ENCODE data around the gene TTC28.

The TTC28 gene

GRCh38 chr22:28009272-28009827, 670.3 kb downstream of the TTC28 start:
- Histone ChIP-seq H3K27ac (ENCODE audit: low read depth in 2 of 2, low read length in 2 of 2) (no peak overlapping the region), H3K9ac (ENCODE audit: low read depth in 1 of 2, low read length in 2 of 2) (no peak overlapping the region), H3K27me3 (ENCODE audit: control insufficient read depth in 2 of 2, insufficient read depth in 2 of 2, low read length in 2 of 2) (no peaks in the 10 kb centered on the region)

GRCh38 chr22:28008649-28009048, 671.0 kb downstream of the TTC28 start:
- peaks cover 0 to 4% of the 10 kb centered on the region in 2 donors for H3K4me1 ChIP-seq (ENCODE audit: control insufficient read depth in 2 of 2, insufficient read depth in 2 of 2, low read length in 2 of 2)
- H3K4me3 ChIP-seq (ENCODE audit: low read length in 2 of 2) = no peak overlapping the region
- H3K36me3 ChIP-seq (ENCODE audit: control insufficient read depth in 2 of 2, insufficient read depth in 2 of 2, low read length in 2 of 2) = peaks cover 0 to 3% of the 10 kb centered on the region in 2 donors
- no peak overlapping the region for H3K27ac ChIP-seq (ENCODE audit: low read depth in 2 of 2, low read length in 2 of 2)
- H3K9me3 ChIP-seq (ENCODE audit: control insufficient read depth in 2 of 2, low read length in 2 of 2) = no peaks in the 10 kb centered on the region
- no peak overlapping the region for H3K9ac ChIP-seq (ENCODE audit: low read depth in 1 of 2, low read length in 2 of 2)
- no peaks in the 10 kb centered on the region for H3K27me3 ChIP-seq (ENCODE audit: control insufficient read depth in 2 of 2, insufficient read depth in 2 of 2, low read length in 2 of 2)

More at GRCh38 chr22:28009272-28009827, 670.3 kb downstream of the TTC28 start:
- Histone ChIP-seq H3K4me1 (ENCODE audit: control insufficient read depth in 2 of 2, insufficient read depth in 2 of 2, low read length in 2 of 2) (peaks cover 0 to 4% of the 10 kb centered on the region in 2 donors), H3K4me3 (ENCODE audit: low read length in 2 of 2) (no peak overlapping the region), H3K36me3 (ENCODE audit: control insufficient read depth in 2 of 2, insufficient read depth in 2 of 2, low read length in 2 of 2) (peaks cover 0 to 3% of the 10 kb centered on the region in 2 donors), H3K9me3 (ENCODE audit: control insufficient read depth in 2 of 2, low read length in 2 of 2) (no peaks in the 10 kb centered on the region)

GRCh38 chr22:28008056-28008455, 671.6 kb downstream of the TTC28 start:
- no peaks in the 10 kb centered on the region for H3K9me3 ChIP-seq (ENCODE audit: control insufficient read depth in 2 of 2, low read length in 2 of 2)
- H3K4me3 ChIP-seq (ENCODE audit: low read length in 2 of 2) = no peak overlapping the region
- no peaks in the 10 kb centered on the region for H3K27me3 ChIP-seq (ENCODE audit: control insufficient read depth in 2 of 2, insufficient read depth in 2 of 2, low read length in 2 of 2)
- no peak overlapping the region for H3K9ac ChIP-seq (ENCODE audit: low read depth in 1 of 2, low read length in 2 of 2)
- H3K4me1 ChIP-seq (ENCODE audit: control insufficient read depth in 2 of 2, insufficient read depth in 2 of 2, low read length in 2 of 2) = peaks cover 0 to 4% of the 10 kb centered on the region in 2 donors
- peaks cover 0 to 3% of the 10 kb centered on the region in 2 donors for H3K36me3 ChIP-seq (ENCODE audit: control insufficient read depth in 2 of 2, insufficient read depth in 2 of 2, low read length in 2 of 2)
- no peak overlapping the region for H3K27ac ChIP-seq (ENCODE audit: low read depth in 2 of 2, low read length in 2 of 2)

GRCh38 chr22:28006271-28006670, 673.4 kb downstream of the TTC28 start:
- peaks cover 0 to 3% of the 10 kb centered on the region in 2 donors for H3K36me3 ChIP-seq (ENCODE audit: control insufficient read depth in 2 of 2, insufficient read depth in 2 of 2, low read length in 2 of 2)
- H3K4me3 ChIP-seq (ENCODE audit: low read length in 2 of 2) = no peak overlapping the region
- no peaks in the 10 kb centered on the region for H3K27me3 ChIP-seq (ENCODE audit: control insufficient read depth in 2 of 2, insufficient read depth in 2 of 2, low read length in 2 of 2)
- no peaks in the 10 kb centered on the region for H3K9me3 ChIP-seq (ENCODE audit: control insufficient read depth in 2 of 2, low read length in 2 of 2)
- H3K27ac ChIP-seq (ENCODE audit: low read depth in 2 of 2, low read length in 2 of 2) = peak overlapping the region in 1 of 2 donors; percentile 6
- peaks cover 0 to 4% of the 10 kb centered on the region in 2 donors for H3K4me1 ChIP-seq (ENCODE audit: control insufficient read depth in 2 of 2, insufficient read depth in 2 of 2, low read length in 2 of 2)
- H3K9ac ChIP-seq (ENCODE audit: low read depth in 1 of 2, low read length in 2 of 2) = no peak overlapping the region

DNA sequence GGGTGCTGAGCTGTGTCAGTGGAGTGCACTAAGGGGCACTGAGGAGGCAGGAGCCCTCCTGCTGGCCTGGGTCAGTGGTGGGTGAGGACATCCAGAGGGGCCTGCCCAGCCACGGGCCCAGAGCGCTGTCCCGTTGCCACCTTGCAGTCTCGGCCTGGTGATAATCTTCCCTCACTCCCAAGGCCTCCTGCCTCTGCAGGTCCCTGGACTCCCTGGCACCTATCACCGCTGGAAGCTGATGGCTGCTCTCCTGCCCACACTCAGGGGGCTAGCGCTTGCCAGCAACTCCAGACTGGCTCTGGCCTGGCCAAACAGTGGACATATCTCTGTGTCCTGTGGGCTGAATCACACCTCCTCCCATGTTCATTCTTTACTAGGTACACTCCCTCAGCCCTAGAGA, 674.1 kb downstream of the TTC28 start:
- Histone ChIP-seq H3K9ac (ENCODE audit: low read depth in 1 of 2, low read length in 2 of 2) (no peak overlapping the region), H3K4me1 (ENCODE audit: control insufficient read depth in 2 of 2, insufficient read depth in 2 of 2, low read length in 2 of 2) (peaks cover 0 to 4% of the 10 kb centered on the region in 2 donors), H3K27ac (ENCODE audit: low read depth in 2 of 2, low read length in 2 of 2) (no peak overlapping the region), H3K27me3 (ENCODE audit: control insufficient read depth in 2 of 2, insufficient read depth in 2 of 2, low read length in 2 of 2) (no peaks in the 10 kb centered on the region), H3K9me3 (ENCODE audit: control insufficient read depth in 2 of 2, low read length in 2 of 2) (no peaks in the 10 kb centered on the region), H3K36me3 (ENCODE audit: control insufficient read depth in 2 of 2, insufficient read depth in 2 of 2, low read length in 2 of 2) (peaks cover 0 to 3% of the 10 kb centered on the region in 2 donors), H3K4me3 (ENCODE audit: low read length in 2 of 2) (no peak overlapping the region)

GRCh38 chr22:28004021-28004420, 675.6 kb downstream of the TTC28 start:
- no peak overlapping the region for H3K27ac ChIP-seq (ENCODE audit: low read depth in 2 of 2, low read length in 2 of 2)
- peaks cover 0 to 3% of the 10 kb centered on the region in 2 donors for H3K36me3 ChIP-seq (ENCODE audit: control insufficient read depth in 2 of 2, insufficient read depth in 2 of 2, low read length in 2 of 2)
- no peaks in the 10 kb centered on the region for H3K9me3 ChIP-seq (ENCODE audit: control insufficient read depth in 2 of 2, low read length in 2 of 2)
- peaks cover 0 to 1% of the 10 kb centered on the region in 2 donors for H3K4me1 ChIP-seq (ENCODE audit: control insufficient read depth in 2 of 2, insufficient read depth in 2 of 2, low read length in 2 of 2)
- H3K9ac ChIP-seq (ENCODE audit: low read depth in 1 of 2, low read length in 2 of 2) = no peak overlapping the region
- H3K27me3 ChIP-seq (ENCODE audit: control insufficient read depth in 2 of 2, insufficient read depth in 2 of 2, low read length in 2 of 2) = no peaks in the 10 kb centered on the region
- no peak overlapping the region for H3K4me3 ChIP-seq (ENCODE audit: low read length in 2 of 2)

DNA sequence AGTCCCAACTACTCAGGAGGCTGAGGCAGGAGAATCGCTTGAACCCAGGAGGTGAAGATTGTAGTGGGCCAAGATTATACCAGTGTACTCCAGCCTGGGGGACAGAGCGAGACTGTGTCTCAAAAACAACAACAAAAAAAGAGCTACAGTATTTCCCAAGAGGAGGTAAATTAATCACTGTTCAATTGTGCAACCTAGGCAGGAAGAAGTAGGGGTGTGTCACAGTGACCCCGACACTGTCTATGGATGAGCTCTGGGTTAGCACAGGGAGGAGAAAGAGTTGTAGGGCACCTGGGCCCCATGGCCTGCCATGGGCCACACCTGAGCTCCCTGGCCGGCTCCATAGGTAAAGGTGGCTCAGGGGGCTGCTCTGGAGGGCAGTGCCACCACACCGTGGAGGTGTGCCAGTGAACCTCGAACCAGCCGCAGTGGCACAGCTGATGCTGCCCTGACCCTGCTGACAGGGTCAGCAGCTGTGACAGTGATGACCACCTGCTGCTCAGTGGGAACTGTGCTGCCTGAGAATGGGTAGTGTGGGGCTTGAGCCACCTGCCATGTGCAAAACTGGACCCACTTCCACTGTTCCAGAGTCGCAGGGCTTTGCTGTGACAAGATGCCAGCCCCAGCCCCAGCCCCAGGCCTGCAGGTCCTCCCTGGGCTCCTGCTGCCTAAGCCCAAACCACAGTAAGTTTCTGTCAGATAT, 676.6 kb downstream of the TTC28 start:
- H3K4me3 ChIP-seq (ENCODE audit: low read length in 2 of 2) = no peak overlapping the region
- H3K36me3 ChIP-seq (ENCODE audit: control insufficient read depth in 2 of 2, insufficient read depth in 2 of 2, low read length in 2 of 2) = peaks cover 0 to 9% of the 10 kb centered on the region in 2 donors
- no peak overlapping the region for H3K27ac ChIP-seq (ENCODE audit: low read depth in 2 of 2, low read length in 2 of 2)
- H3K9ac ChIP-seq (ENCODE audit: low read depth in 1 of 2, low read length in 2 of 2) = no peak overlapping the region
- H3K9me3 ChIP-seq (ENCODE audit: control insufficient read depth in 2 of 2, low read length in 2 of 2) = no peaks in the 10 kb centered on the region
- H3K4me1 ChIP-seq (ENCODE audit: control insufficient read depth in 2 of 2, insufficient read depth in 2 of 2, low read length in 2 of 2) = no peaks in the 10 kb centered on the region
- no peaks in the 10 kb centered on the region for H3K27me3 ChIP-seq (ENCODE audit: control insufficient read depth in 2 of 2, insufficient read depth in 2 of 2, low read length in 2 of 2)

GRCh38 chr22:28002181-28002700, 677.4 kb downstream of the TTC28 start:
- no peaks in the 10 kb centered on the region for H3K9me3 ChIP-seq (ENCODE audit: control insufficient read depth in 2 of 2, low read length in 2 of 2)
- no peaks in the 10 kb centered on the region for H3K27me3 ChIP-seq (ENCODE audit: control insufficient read depth in 2 of 2, insufficient read depth in 2 of 2, low read length in 2 of 2)
- no peaks in the 10 kb centered on the region for H3K4me1 ChIP-seq (ENCODE audit: control insufficient read depth in 2 of 2, insufficient read depth in 2 of 2, low read length in 2 of 2)
- H3K36me3 ChIP-seq (ENCODE audit: control insufficient read depth in 2 of 2, insufficient read depth in 2 of 2, low read length in 2 of 2) = peaks cover 0 to 11% of the 10 kb centered on the region in 2 donors
- H3K27ac ChIP-seq (ENCODE audit: low read depth in 2 of 2, low read length in 2 of 2) = no peak overlapping the region
- no peak overlapping the region for H3K9ac ChIP-seq (ENCODE audit: low read depth in 1 of 2, low read length in 2 of 2)
- no peak overlapping the region for H3K4me3 ChIP-seq (ENCODE audit: low read length in 2 of 2)

GRCh38 chr22:28001171-28001835, 678.3 kb downstream of the TTC28 start:
- Histone ChIP-seq H3K4me1 (ENCODE audit: control insufficient read depth in 2 of 2, insufficient read depth in 2 of 2, low read length in 2 of 2) (no peaks in the 10 kb centered on the region), H3K36me3 (ENCODE audit: control insufficient read depth in 2 of 2, insufficient read depth in 2 of 2, low read length in 2 of 2) (peaks cover 0 to 11% of the 10 kb centered on the region in 2 donors), H3K27ac (ENCODE audit: low read depth in 2 of 2, low read length in 2 of 2) (no peak overlapping the region), H3K4me3 (ENCODE audit: low read length in 2 of 2) (no peak overlapping the region), H3K9me3 (ENCODE audit: control insufficient read depth in 2 of 2, low read length in 2 of 2) (no peaks in the 10 kb centered on the region), H3K27me3 (ENCODE audit: control insufficient read depth in 2 of 2, insufficient read depth in 2 of 2, low read length in 2 of 2) (no peaks in the 10 kb centered on the region), H3K9ac (ENCODE audit: low read depth in 1 of 2, low read length in 2 of 2) (no peak overlapping the region)

DNA sequence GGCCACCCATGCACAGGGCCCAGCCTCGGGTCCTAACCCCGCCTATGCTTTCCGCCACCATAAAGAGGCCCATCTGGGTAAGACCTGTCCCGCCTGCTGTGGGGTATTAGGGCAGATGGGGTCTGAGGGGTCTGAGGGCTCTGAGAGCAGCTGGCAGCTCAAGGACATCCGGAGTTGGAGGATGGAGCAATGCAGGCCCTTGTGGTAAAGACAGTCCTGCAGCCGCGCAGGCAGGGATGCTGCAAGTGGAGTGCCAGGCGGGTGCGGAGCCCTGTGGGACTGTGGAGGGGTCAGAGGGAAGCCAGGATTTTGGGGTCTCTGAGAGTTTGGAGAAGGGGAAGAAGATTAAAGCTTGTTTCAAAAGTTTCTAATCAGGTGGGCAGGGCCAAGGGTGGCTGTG, 679.3 kb downstream of the TTC28 start:
- Histone ChIP-seq H3K9me3 (ENCODE audit: control insufficient read depth in 2 of 2, low read length in 2 of 2) (no peaks in the 10 kb centered on the region), H3K4me1 (ENCODE audit: control insufficient read depth in 2 of 2, insufficient read depth in 2 of 2, low read length in 2 of 2) (no peaks in the 10 kb centered on the region), H3K36me3 (ENCODE audit: control insufficient read depth in 2 of 2, insufficient read depth in 2 of 2, low read length in 2 of 2) (peaks cover 0 to 14% of the 10 kb centered on the region in 2 donors), H3K9ac (ENCODE audit: low read depth in 1 of 2, low read length in 2 of 2) (no peak overlapping the region), H3K27me3 (ENCODE audit: control insufficient read depth in 2 of 2, insufficient read depth in 2 of 2, low read length in 2 of 2) (no peaks in the 10 kb centered on the region), H3K27ac (ENCODE audit: low read depth in 2 of 2, low read length in 2 of 2) (no peak overlapping the region), H3K4me3 (ENCODE audit: low read length in 2 of 2) (no peak overlapping the region)

All from mucosa of rectum (tissue), 2 donors.